T follicular helper cell (primary cell): ENCODE measurements around the gene PPP6C.
"Not testable (repeated sequence)": the region's sequence is repeated elsewhere in the genome, so short reads cannot be mapped to it uniquely, and the experiment has no call there.

Experiments
- DNase-seq: peaks from one replicate; pipeline ENCODE4 v3.0.0-alpha.2; 2020; ENCODE audit warnings: low read depth
- total RNA-seq, 2 experiments: gene quantifications; one replicate each; lab custom pipeline; 2026; lab: John Stamatoyannopoulos, UW

The PPP6C gene
- 81.3 to 85.6 reads per million in 2 experiments for total RNA-seq

DNA sequence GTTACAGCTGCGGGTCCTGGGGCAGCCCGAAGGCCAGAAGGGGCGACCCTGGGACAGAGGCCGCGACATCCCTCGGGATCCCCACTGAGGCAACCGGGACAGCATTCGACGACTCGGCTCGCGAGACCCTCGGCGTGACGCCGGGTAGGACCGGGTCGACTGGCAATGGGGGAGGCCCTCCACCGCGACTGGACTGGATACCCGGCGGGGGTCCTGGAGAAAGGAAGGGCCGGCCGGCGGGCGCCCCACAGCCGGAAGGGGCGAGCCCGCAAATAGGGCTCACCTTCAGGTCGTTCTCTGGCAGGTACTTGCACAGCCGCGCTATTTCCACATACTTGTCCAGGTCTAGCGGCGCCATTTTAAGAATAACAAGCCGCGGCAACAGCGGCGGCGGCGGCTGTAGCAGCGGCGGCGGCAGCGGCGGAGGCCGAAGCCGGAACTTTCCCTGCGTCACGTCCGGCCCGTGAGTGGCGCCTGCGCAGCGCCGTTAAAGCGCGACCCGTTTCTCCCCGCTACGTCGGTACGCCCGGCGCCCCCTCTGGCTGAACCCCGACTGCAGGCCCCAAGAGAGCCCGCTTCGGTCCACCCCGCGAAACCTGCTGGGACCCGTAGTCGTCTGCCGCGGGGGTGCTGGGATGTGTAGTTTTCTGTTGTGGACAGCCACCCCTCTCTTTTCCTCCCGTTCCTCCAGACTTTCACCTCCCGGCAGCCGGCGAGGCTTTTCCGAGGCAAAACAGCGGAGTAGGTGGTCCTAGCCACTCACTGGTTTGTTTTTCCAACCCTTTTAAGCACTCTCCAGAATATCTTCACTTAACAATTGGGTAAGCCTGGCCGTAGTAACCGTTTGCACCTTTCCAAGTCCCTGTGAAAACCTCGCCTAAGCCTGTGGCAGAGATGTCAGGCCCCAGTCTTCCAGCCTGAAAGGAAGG lies at the start of gene PPP6C:
Gene PPP6C (minus strand): TSS at position 443 of the 929 bp plus-strand sequence. CDS start 85 bp downstream, at position 358.
- DNase-seq = peak; percentile 97

- DNase-seq = no peak
Observed at GRCh38 chr9:125238915-125239446, 49.4 kb upstream of the PPP6C start.

DNA sequence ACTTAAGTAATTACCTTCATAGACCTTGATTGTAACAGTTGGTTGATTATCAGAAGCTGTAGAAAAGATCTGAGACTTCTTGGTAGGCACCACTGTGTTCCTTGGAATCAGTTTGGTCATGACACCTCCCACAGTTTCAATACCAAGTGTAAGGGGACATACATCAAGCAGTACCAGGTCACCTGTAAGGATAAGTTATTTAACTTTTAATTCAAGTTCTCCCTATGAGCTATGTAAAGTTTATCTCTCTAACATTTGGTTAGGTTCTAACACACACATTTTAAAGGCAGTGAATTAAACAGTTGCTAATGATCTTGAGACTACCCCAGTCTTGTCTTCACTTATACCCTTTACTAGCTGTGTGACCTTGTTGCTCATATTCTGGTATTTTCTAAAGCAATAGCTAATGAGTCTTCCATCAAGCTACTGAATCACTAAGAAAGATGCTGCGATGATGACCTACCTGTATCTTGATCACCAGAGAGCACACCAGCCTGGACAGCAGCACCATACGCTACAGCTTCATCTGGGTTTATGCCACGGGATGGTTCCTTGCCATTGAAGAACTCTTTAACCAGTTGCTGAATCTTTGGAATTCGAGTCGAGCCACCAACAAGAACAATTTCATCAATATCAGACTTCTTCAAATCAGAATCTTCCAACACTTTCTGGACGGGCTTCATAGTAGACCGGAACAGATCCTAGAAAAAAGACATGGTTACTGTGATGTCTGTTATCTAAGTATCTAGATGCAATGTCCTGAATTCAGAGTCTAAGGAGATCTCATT lies 48.7 kb upstream of the PPP6C start:
- DNase-seq = no peak

DNA sequence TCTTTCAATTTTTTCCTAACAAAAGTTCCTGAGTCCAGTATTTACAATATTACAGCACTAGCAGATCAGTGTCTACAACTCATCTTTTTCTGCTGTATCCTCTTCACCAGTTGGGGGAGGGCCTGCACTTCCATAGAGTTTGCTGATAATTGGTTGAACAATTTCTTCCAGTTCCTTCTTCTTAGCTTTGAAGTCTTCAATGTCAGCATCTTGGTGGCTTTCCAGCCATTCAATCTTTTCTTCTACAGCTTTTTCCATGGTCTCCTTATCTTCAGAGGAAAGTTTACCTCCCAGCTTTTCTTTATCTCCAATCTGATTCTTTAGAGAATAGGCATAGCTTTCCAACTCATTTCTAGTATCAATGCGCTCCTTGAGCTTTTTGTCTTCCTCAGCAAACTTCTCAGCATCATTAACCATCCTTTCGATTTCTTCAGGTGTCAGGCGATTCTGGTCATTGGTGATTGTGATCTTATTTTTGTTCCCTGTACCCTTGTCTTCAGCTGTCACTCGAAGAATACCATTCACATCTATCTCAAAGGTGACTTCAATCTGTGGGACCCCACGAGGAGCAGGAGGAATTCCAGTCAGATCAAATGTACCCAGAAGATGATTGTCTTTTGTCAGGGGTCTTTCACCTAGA lies 47.0 kb upstream of the PPP6C start:
- not testable (repeated sequence) for DNase-seq

GRCh38 chr9:125235804-125236519 lies 46.4 kb upstream of the PPP6C start:
- DNase-seq = no peak

DNA sequence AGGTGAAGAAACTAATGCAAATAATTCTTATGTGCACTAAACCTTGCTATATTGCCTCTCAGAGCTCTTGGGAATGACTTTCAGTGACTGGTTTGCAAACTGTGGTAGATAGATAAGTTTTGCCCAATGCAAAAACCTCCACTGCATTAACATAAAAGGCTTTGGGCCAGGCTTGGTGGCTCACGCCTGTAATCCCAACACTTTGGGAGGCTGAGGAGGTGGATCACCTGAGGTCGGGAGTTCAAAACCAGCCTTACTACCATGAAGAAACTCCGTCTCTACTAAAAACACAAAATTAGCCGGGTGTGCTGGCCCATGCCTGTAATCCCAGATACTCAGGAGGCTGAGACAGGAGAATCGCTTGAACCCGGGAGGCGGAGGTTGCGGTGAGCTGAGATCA lies 44.5 kb upstream of the PPP6C start:
- not testable (repeated sequence) for DNase-seq

DNA sequence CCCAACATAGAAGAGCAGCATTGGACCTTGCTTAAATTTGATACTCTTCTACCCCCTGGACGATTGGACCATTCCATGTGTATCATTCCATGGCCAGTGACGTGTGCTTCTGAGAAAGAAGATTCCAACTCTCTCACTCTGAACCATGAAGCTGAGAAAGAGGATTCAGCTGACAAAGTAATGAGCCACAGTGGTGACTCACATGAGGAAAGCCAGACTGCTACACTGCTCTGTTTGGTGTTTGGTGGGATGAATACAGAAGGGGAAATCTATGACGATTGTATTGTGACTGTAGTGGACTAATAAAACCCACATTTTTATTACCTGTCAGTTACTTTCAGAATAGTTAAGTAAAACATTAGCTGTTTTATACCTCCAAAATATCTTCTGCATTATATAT lies 44.1 kb upstream of the PPP6C start:
- DNase-seq = no peak

- DNase-seq = no peak
Observed at GRCh38 chr9:125227761-125228160, 38.2 kb upstream of the PPP6C start.

GRCh38 chr9:125224858-125225257 lies 35.3 kb upstream of the PPP6C start:
- not testable (repeated sequence) for DNase-seq

- no peak for DNase-seq
Observed at GRCh38 chr9:125218621-125219020, 29.0 kb upstream of the PPP6C start.

GRCh38 chr9:125214186-125214585 lies 24.6 kb upstream of the PPP6C start:
- DNase-seq = no peak

DNA sequence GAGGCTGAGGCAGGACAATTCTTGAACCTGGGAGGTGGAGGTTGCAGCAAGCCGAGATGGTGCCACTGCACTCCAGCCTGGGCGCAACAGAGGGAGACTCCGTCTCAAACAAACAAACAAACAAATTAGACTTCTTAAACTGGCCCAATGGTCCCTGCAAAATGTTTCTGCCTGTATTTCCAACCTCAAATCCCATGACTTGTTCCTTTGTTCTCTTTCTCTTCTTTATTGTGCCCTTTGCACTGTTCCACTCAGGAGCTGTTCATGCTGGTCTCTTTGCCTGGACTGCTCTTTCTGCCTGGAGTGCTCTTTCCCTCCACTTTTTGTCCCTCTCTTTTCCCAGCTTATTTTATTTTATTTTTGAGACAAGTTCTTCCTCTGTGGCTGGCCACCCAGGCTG lies 14.9 kb upstream of the PPP6C start:
- no peak for DNase-seq

DNA sequence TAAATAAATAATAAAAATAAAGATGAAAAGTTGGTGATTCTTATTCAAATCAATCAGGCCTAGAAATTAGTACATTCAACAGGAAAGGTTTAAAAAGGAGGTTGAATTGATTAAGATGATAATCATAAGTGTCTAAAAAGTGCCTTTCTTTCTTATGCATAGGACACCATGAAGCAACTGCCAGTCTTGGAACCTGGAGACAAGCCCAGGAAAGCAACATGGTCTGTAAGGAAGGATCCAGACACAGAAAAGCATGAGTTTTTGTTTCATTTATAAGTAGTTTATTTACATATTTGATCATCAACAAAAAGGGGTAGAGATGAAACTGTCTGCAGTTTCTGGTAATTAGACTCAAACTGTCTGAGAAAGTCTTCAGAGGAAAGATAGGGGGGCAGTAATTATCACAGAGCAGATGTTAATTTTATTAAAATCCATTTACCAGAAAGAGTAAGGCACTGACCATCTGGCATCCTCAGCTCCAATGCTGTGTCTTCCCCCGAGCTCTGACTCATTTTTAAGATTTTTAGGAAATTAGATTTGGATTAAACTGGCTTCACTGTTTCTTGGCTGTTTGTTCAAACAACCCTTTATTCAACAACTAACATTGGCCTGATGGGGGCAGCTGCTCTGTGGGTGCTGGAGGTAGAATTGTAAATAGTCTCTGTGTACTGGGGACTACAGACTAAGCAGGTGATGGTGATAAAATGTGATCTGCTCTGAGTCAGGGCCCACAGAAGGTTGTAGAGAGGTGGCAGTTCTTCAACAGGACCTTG lies 13.4 kb upstream of the PPP6C start:
- DNase-seq = no peak

DNA sequence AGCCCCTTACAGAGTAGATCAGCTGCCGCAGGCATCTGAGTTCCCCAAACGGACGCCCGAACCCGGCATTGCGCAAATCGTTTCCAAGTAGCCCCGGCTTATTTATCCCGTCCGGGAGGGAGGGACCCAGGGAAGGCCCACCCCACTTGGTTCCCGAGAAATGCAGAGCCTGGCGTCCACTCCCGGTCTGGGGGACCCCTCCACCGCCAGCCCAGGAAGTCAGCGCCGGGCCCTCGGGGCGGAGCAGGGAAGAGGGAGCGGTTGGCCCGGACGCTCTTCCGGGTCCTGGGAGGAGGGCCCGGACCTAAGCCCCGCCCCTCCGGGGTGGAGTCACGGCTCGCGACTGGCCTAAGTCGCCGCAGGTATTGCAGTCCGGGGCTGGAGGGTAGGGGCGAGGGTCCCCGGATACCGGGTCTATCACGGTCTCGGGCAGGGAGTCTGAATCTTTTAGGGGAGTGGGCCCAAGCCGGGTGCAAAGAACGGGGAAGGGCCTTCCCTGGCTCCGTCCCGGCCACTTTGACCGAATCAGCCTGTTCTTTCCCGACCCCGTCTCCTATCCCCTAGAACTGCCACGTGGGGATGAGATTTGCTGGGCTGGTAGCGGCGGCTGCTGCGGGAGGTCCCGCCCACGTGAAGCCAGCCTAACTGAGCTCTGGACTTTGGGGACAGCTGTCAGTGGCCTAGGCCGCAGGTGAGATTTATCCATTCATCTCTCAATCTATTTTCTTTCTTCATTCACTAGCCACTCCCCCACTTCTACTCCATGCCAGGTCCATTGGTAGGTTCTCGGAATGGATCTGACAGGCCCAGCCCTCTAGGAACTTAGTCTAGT lies 10.8 kb upstream of the PPP6C start, which contains the start of gene RABEPK:
Gene RABEPK (plus strand): TSS at position 327 of the 832 bp plus-strand sequence. CDS start 2,472 bp downstream, outside the sequence.
- peak; percentile 82 for DNase-seq

- DNase-seq = not testable (repeated sequence)
Observed at GRCh38 chr9:125195591-125195990, 6.0 kb upstream of the PPP6C start.

DNA sequence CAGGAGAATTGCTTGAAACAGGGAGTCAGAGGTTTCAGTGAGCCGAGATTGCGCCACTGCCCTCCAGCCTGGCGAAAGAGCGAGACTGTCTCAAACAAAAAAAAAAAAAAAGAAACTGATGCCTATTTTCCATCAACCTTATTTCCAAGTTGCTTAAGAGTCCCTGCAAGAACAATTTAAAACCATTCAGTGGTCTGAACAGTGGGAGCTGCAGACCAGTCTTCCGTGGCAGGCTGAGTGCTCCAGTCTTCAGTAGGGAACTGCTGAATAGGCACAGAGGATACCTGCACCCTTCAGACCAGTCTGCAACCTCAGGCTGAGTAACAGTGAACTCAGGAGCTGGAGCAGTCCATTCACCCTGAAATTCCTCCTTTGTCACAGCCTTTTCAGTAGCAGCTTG lies 4.9 kb upstream of the PPP6C start:
- not testable (repeated sequence) for DNase-seq

DNA sequence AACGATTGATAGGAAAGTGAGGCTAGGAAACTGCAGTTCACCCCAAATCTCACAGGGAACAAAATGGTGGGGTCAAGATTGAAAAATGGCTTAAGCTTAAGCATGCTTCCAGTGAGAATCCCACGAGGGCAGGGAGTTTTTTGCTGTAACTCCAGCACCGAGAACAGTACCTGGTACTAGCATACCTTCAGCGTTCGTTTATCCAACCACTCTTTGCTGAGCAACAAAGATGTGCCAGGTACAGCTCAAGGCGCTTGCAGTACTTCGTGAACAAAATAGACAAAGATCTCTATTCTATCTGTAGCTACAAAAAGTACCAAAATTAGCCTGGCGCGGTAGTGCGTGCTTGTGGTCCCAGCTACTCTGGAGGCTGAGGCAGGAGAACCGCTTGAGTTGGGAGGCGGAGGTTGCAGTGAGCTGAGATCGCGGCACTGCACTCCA lies 778 bp upstream of the PPP6C start:
- DNase-seq = no peak

GRCh38 chr9:125189011-125189360 lies 617 bp downstream of the PPP6C start:
- no peak for DNase-seq

GRCh38 chr9:125183561-125183960 lies 6.0 kb downstream of the PPP6C start:
- no peak for DNase-seq
